ENCODE results near the gene MAP4K2.

Gene MAP4K2

DNA sequence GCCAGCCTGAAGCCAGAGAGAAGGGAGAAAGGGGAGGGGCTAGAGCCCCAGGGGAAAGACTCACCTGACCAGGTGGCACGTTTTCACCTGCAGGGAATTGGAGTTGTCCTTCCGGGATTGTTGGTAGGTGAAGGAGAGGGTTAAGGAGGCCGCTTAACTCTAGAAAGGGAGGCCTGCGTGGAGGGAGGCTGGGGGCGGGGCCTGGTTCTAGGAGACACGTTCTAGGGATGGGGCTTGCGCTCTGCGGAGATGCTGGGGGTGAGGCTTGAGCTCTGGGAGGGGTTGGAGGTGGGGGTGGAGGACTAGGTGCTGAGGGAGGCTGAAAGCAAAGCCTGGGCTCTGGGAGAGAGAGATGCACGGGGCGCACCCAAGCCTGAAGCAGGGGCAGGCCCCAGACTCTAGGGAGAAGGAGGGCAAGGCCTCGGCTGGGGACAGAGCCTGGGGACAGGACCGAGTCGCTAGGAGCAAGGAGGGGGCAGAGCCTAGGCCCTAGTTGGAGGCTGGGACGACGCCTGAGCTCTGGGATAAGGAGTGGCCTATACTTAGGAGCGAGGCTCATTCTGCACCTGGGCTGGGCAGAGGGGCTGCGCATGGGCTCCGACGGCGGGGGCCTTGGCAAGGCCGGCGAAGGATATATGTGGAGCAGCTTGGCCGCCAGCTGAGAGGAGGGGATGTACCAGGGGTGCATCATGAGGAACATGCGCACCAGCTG, 61.5 kb downstream of the MAP4K2 start:
- no peak overlapping the region for H3K27ac ChIP-seq
- TF ChIP-seq ZFX (IDR thresholded peaks at IDR 0.05), result no peak
- TF ChIP-seq, protein P1, sequence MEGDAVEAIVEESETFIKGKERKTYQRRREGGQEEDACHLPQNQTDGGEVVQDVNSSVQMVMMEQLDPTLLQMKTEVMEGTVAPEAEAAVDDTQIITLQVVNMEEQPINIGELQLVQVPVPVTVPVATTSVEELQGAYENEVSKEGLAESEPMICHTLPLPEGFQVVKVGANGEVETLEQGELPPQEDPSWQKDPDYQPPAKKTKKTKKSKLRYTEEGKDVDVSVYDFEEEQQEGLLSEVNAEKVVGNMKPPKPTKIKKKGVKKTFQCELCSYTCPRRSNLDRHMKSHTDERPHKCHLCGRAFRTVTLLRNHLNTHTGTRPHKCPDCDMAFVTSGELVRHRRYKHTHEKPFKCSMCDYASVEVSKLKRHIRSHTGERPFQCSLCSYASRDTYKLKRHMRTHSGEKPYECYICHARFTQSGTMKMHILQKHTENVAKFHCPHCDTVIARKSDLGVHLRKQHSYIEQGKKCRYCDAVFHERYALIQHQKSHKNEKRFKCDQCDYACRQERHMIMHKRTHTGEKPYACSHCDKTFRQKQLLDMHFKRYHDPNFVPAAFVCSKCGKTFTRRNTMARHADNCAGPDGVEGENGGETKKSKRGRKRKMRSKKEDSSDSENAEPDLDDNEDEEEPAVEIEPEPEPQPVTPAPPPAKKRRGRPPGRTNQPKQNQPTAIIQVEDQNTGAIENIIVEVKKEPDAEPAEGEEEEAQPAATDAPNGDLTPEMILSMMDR (conservative IDR thresholded peaks at IDR 0.05), result no peak

DNA sequence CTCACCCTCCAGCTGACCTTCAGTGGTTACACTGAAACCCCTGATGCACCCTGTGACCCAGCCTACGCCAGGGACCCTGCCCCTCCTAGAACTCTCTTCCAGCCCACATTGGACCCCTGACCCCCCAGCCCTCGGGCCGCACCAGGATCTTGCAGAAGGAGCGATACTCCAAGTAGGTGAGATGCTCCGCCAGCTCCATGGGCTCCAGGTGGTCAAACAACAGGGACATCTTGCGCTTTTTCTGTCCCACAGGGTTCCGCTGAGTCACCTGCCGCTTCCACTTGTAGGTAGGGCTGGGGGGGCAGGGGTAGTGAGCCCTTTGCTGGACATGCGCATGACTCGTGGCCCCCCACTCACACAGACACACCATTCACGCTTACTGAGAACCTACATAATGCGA, 63.1 kb downstream of the MAP4K2 start:
- TF ChIP-seq ZFX (IDR thresholded peaks at IDR 0.05), result no peak
- TF ChIP-seq, protein P1 (conservative IDR thresholded peaks at IDR 0.05), result no peak
- no peak overlapping the region for H3K27ac ChIP-seq

DNA sequence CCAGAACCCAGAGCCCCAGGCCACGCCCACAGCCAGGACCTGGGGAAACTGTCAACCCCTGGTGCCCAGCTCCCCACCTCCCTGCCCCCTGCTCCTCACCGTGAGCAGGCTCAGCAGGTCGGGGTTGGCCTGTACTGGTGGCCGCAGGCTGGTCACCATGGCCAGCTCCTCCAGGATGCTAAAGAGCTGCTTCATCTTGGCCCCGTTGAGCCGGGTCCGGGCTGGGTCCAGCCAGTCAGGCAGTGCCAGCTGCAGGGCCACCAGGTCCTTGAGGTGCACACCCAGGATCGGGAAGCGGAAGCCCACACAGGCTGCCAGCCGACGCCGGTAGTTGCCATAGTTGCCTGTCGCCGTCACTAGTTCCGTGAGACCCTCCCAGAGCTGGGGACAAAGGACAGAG, 66.4 kb downstream of the MAP4K2 start:
- TF ChIP-seq, protein P1 (conservative IDR thresholded peaks at IDR 0.05), result no peak
- TF ChIP-seq ZFX (IDR thresholded peaks at IDR 0.05), result no peak
- no peak overlapping the region for H3K27ac ChIP-seq

DNA sequence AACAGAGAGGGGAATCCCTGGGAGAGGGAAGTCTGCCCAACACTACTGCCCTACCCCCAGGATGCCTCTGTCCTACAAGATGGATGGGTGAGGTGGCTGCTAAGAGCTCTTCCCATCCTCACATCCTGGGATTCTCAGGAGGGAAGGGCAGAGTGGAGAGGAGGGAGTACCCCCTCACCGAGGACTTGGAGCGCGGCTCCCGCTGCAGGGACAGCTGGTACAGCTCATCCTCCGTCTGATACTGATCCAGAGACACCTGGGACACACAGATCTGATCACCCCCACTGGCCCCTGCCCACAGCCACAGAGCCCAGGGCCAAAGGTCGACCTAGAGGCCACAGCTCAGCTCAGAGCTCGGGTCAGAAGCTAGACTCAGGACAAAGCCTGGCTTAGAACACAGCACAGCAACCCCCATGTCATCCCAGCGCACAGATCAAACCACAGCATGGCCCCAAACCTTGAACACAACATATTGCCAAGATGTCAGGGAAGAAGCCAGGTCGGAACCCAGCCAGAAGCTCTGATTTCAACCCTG, 67.2 kb downstream of the MAP4K2 start:
- no peak overlapping the region for H3K27ac ChIP-seq
- TF ChIP-seq ZFX (IDR thresholded peaks at IDR 0.05), result no peak
- TF ChIP-seq, protein P1 (conservative IDR thresholded peaks at IDR 0.05), result no peak

Data from C4-2B (cell line).